ENCODE results near the gene MACROH2A1.

The MACROH2A1 gene

DNA sequence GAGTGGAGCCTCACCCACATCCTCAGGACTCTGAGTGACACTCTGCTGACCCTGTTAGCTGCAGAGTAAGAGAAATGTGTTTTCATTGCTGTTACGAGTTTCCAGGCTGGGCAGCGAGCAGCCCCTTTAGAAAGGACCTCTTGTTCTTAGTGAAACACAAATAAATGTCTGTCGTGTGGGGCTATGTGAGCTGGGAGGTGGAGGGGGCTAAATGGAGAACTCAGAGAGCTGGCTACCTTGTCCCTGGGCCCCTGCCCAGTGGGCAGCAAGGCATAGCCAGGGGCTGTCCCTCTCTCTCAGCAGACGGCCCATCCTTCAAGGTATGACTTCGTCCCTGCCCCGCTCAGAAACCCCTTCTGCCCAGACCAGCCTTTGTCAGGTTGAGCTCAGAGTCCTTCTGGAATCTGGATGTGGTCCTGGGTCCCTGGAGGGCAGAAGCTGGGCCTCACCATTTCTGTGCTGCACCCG is 38.0 kb upstream of the MACROH2A1 start:
- in situ Hi-C loops (cut with MboI; ENCODE audit: low sequenced_read_pairs) = no loop called here

DNA sequence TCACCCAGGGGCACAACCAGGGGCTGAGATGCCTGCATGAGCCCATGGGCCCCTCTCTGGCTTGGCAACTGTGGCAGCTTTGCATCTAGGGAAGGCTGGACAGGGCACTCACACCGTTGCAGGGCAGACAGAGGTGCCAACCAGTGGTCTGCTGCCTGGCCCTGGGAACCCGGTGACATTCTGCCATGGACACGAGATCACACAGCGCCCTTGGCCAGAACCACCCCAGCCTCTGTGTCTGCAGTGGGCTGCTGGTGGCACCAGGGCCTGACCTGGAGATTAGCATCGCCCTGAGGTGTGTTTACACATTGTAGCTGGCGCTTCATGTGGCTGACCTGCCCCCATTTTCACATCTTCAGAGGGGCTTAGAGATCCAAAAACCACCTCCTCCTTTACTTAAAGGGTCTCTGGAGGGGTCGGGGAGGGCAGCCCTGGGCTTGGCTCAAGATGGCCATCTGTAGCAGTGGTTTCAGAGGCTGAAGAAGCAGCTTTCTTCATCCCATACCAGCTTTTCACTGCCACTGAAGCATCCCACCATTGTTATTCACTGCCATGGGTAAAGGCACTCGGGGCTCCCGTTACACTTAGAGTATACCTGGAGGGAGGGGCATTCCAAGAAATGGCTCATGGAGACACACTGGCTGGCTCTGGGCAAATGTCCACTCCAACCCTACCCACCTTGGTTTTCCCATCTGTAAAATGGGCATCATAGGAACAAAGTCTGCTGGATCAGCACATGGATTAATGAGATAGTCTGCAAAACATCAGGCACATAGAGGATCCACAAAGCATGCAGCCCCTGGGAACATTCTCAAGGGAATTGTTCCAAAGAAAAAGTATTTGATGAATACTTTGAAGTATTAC is 36.7 kb upstream of the MACROH2A1 start:
- in situ Hi-C loops (cut with MboI; ENCODE audit: low sequenced_read_pairs) = no loop called here

DNA sequence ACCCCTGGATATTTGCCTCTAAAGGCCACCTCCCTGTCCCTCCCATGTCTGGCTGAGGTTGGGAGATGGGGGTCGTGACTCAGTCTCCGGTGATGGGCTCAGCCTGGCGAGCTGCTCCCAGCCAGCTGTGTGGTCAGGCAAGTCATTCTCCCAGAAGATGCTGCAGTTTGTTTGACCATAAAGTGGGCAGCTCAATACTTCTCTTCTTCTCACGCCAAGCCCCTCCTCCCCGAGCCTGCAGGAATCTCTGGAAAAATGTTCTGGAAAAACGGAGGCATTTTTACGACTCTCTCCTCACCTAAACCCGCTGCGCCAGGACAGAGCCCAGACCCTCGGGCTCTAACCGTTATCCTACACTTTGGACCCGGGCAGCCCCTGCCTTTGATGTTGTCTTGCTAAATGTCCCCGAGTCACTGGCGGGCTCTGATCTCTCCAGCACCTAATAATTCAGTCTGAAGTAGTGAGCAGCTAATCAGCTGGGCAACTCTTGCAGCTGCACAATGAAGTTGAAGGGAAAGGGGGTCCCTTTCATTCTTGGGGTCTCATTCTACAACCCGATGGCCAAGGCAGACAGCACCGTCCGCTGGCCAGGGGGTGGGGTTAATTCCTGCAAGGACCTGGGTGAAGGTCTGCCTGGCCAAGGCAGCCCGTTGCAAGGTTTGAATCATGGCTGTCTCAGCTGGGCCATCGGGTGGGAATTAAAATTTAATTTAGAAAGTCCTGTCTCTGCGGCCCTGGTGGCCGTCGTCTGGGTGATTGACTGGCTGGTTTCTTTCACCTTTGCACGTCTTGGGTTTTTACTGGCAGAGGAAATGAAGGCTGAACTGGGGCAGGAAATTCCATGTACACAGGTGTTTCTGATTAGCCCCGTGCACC is 35.8 kb upstream of the MACROH2A1 start:
- in situ Hi-C loops (cut with MboI; ENCODE audit: low sequenced_read_pairs) = no loop called here

DNA sequence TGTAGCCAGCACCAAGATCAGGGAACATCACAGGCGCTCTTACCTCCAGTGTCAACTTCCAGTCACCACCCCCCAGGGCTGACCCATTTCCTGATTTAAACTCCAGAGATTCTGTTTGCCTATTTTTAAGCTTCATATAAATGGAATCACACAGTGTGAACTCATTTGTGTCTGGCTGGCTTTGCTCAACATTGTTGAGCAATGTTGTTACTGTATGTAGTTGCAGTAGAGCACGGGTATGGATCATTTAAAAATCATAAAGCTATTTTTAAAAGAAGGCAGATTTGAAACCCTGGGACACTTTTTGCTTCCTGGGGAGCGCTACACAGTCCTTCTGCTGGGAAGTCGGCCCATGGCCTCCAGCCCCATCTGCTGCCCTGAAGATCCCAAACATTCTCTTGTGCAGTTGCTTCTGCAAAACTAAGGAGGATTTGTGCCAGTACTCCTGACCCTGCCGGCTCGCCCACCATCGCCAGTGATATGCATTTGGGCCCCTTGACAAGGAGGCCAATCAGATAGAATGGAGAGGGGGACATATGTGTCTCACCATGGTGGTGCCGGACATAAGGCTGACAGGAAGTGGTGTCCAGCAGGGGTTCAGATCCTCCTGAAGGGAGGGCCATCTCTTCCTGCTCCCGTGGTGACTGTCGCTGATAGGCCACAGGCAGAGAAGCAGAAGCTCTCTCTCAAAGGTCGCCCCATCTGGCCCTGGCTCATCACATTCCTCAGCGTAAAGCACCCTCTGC is 34.8 kb upstream of the MACROH2A1 start:
- in situ Hi-C loops (cut with MboI; ENCODE audit: low sequenced_read_pairs) = no loop called here

DNA sequence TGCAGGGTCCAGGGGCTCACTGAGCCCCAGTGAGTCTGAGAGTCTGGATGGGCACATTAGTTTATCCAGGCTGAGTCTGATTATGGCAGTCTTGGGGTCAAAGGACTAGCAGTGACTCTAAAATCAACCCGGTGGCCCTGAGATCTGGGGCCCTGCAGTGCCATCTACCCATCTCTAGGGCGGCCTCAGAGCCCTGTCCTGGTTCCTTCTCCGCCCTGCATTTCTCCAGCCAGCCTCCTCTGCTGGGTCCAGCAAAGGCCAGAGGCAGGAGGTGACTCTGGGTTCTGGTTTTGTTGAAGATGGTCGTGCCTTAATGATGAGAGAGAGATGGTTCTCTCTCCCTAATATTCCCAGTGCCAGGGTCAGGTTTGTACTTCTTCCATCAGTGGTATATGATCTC is 33.1 kb upstream of the MACROH2A1 start:
- in situ Hi-C loops (cut with MboI; ENCODE audit: low sequenced_read_pairs) = no loop called here

DNA sequence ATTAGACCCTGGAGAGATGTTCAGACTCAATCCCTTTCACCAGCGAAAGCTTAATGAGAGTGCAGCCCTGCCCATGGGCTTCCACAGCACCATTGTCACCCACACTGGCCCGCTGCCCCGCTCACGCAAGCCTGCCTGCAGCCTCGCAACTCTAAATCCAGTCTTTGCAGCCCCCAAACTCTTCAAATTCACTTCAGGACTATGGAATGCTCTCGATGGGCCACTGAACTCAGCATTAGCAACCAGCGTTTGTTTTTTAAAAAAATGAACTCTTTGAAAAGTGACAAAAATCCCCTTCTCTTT is 31.1 kb upstream of the MACROH2A1 start:
- in situ Hi-C loops (cut with MboI; ENCODE audit: low sequenced_read_pairs) = no loop called here

DNA sequence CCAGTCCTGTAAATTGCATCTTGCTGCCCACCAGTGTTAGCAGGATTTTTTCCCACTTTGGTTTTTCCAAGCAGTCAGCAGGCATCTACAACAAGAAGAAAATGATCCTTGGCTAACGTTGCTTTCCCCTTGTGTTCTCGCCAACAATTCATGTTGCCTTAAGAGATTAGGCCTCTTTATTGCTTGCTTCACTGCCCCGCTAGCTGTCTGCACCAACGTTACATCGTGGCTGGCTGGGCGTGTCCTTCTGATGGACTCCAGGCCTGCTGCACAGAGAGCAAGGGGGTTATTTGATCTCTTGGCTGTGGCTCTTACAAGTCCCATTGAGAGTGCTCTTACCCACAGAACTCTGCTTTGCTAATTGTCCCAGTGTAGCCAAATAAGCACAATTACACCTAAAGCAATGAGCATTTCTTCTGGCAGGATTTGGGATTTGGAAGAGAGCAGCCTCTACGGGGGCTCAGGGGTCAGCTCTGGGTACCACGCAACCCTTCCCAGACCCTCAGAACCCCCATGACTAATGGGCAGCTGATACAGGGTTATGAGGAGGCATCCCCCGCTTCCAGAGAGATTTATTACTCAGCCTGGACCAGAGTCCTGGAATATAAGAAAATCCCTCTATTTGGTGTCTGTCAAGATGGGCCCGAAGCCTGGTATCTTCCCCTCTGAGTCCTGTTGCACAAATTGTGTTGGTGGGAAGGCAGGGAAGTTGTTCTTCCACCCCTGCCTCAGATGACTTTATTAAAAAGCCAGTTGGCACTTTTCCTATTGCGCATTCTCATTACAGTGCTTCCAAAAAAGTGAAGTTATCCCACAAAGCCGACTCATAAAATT is 30.5 kb upstream of the MACROH2A1 start:
- in situ Hi-C loops (cut with MboI; ENCODE audit: low sequenced_read_pairs) = no loop called here

DNA sequence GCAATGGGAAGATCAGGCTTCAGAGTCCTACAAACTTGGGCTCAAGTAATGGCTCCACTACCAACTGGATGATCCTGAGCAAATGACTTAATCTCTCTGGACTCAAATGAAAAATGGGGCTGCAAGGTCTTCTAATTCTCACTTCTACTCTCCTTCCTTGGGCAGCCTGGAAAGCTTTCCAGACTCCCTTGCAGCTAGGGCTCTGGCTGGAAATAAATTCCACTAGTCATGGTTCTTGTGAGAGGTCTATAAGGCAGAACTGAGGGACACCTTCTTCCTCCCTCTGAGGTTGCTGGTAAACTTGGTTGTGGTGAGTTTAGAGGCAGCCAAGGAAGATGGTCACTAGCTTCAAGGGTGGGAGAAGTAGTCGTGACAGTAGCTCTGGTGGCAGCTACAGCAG is 29.6 kb upstream of the MACROH2A1 start:
- in situ Hi-C loops (cut with MboI; ENCODE audit: low sequenced_read_pairs) = no loop called here

DNA sequence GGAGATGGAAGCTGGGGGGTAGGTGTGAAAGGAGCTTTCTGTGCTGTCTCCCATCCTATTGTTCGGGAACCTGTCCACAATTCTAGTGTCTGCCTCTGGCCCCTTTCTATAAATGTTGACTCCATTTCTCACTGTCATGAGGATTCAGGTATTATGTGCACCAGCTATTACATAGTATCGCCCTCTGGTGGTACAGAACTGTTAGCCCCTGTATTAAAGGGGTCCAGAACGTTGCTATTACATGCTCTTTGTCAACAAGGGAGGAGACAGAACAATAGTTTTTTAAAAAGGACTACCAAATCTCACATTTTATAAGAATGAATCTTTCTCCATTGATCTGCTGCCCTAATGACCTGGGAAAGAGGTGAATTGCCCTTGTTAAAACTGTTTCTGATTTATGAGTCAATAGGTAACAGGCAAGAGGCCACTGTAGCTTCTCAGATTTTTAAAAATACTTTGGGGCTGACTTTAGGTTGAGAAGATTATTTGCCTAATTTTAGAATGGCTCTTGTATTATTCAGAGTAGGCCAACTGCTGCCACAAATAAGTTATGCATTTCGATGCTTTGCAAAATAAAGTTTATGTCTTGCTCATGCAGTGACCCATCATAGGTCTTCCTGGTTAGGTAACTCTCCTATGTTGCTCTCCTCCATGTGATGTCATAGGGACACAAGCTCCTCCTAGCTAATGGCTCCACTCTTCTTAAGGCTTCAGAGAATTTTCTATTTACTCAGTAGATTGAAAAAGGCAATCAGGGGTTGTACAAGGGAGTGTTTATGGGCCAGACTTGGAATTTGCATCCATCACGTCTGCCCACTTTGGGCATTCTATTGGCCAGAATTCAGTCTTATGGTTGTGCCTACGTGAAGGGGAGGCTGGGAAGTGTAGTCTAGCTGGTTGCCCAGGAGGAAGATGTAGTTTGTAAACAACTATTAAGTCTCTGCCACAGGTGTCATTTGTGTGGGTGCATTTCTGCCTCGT is 27.4 kb upstream of the MACROH2A1 start:
- in situ Hi-C loops (cut with MboI; ENCODE audit: low sequenced_read_pairs) = no loop called here

DNA sequence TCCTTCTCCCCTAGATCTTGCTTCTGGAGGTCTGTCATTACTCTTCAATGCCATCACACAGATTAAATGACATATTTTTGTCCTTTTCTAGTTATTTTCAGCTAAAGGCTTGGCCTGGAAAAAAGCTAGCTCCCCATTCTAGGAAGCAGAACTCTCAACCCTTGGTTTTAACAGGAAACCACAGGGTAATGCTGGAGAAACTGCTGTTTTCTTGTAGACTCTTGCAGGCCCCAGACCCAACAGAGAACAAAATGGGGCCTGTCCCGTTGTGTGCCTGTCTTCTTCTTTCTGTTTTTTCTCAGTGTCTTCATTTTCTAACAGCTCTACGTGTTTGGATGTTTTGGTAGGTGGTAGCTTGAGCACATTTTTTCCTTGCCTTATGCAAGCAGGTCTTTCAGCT is 26.6 kb upstream of the MACROH2A1 start:
- in situ Hi-C loops (cut with MboI; ENCODE audit: low sequenced_read_pairs) = no loop called here

DNA sequence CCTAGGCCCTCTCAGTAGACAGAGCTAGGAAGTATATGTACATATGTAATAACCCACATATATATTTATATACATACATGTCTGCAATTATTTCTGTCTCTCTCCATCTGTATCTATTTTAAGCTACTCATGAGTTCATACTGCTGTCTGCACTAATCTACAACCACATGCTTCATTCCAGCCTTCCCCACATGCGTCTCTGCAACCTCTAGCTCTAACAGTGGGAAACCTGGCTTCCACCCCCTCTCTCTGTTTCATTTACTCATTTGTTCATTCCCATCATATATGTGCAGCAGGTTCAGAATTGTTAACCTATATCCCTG is 24.8 kb upstream of the MACROH2A1 start:
- in situ Hi-C loops (cut with MboI; ENCODE audit: low sequenced_read_pairs) = no loop called here

DNA sequence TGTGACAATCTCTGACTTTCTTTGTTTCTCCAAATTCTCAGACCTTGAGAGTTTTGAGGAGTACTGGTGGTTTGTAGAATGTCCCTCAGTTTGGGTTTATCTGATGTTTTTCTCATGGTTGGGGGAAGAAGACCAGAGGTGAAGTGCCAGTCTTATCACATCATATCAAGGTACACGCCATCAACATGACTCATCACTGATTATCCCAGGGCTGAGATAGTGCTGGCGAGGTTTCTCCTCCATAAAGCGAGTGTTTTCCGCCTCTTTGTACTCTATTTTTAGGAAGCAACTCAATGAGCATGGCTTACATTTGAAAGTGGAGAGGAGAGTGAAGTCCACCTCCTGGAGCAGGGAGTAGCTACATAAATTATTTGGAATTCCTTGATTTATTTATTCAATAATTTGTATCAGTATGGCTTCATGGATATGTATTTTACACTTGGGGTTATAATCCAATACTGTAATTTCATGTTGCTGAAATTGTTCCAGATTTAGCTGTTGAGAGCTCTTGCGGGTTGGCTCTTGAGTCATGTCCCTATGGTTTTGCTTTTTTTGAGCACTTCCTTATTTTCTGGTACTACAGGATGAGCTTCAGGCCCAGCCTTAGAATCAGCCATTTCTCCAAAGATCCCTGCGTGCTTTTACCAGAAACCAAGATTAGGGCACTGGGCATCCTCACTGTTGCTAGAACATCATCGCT is 24.3 kb upstream of the MACROH2A1 start:
- in situ Hi-C loops (cut with MboI; ENCODE audit: low sequenced_read_pairs) = no loop called here

DNA sequence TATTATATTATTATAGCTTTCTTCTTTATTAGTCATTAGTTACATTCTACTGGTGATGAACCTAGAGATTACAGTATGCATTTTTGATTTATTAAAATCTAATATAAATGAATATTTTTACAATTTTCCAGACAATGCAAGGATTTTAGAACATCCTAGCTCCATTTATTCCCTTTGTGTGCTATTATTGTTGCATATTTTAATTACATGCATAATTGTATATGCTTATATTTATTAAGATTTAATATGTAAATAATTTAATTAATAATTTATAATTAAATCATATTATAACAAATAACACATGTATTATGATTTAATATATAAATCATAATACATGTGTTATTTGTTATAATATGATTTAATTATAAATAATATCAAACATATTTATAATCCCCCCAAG is 23.4 kb upstream of the MACROH2A1 start:
- in situ Hi-C loops (cut with MboI; ENCODE audit: low sequenced_read_pairs) = no loop called here

DNA sequence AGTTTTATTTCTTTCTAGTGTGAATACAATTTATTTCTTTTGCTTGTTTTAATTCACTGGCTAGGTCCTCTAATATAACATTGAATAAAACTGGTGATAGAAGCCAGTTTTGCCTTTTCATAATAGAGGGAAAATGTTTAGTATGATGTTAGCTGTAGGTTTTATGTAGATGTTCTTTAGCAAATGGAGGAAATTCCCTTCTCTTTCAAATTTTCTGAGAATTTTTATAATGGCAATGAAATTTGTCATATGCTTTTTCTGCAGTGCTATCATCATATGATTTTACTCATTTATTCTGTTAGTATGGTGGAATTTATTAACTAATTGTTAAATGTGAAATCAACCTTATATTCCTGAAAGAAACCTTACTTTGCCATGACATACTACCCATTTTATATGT is 18.1 kb upstream of the MACROH2A1 start:
- in situ Hi-C loops (cut with MboI; ENCODE audit: low sequenced_read_pairs) = no loop called here

DNA sequence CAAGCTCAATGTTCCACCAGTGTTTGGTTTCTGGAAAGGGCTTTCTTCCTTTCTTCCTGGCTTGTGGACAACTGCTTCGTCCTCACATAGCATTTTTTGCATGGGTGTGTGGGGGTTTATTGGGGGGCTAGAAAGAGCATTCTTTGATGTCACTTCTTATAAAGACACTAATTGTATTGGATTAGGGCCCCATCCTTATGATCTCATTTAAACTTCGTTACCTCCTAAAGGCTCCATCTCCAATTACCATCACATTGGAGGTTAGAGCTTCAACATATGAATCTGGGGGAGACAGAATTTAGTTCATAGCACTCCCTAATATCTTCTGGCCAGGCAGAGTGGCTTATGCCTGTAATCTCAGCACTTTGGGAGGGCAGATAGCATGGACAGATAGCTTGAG is 6.1 kb upstream of the MACROH2A1 start:
- in situ Hi-C loops (cut with MboI; ENCODE audit: low sequenced_read_pairs) = no loop called here

DNA sequence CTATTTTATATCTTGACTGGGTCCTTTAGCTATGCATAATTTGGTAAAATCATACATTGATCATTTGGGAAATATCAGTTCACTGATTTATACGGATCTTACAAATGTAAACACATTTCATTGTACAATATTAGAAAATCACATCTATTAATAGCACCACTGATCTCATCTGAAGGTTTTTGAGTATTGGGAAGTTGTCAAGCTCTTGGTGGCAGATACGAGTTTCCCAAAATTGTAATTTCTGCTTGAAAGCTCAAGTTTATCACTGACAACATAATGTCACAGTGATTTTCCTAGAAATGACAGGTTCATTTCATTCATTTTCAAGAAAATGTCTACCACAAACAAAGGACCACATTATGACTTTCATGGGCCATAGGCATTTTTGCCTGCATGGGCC is 3.0 kb upstream of the MACROH2A1 start:
- in situ Hi-C loops (cut with MboI; ENCODE audit: low sequenced_read_pairs) = no loop called here

DNA sequence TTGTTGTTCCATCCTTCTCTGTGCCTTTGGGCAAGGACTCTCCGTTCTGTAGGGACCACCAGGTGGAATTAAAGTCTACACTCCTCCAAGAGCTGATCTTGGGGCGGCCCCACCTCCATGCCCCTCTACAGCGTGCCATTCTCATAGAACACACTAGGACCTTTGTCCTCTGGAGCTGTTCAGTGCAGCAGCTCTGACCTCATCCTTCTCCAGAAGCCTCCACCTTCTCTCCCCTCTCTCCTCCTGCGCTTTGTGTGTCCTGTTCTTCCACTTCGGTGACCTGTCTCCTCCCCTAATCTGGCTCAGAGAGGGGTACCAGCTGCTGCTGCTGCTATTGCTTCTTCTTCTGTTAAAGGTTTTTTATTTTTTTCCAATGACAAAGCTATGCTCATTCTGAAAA is 1.8 kb upstream of the MACROH2A1 start:
- in situ Hi-C loops (cut with MboI; ENCODE audit: low sequenced_read_pairs) = no loop called here

DNA sequence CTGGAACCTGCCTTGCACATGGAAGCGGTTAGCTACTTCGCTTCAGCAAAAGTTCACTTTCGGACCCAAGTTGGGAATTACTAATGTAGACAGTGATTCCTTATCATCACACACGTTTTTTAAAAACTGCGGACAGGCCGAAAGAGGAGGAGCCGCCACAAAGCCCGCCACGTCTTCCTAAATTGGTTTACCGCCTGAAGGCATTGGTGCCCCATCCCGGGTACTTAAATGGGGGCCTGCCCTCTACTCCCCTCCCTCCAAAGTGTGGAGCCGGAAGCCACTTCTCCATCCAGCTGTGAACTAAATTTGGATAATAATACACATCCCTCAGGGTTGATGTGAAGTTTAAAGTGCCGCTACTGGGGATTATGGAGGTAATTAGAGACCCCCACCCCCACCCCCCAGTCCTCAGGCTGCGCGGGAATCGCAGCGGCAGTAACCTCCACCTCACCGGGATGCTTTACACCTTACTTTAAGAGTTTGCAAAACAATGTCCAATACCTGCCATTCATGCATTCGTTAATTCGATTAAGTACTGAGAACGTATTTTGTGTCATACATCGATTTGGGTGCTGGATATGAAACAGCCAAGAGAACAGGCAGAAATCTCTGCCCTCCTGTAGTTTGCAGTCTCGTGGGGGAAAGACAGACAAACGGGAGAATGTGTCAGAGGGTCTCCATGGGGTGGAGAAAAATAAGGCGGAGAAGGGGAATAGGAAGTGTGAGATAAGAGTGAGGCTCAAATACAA is 937 bp upstream of the MACROH2A1 start:
- in situ Hi-C loops (cut with MboI; ENCODE audit: low sequenced_read_pairs) = no loop called here
